Renal cortex interstitium (tissue), 11 donors: ENCODE results near the gene MYO7B. TPM values are rescaled to one million over a fixed set of nuclear protein-coding genes. Genes with fewer than 3 reads are reported as not detected.
"Not testable (repeated sequence)": the region's sequence is repeated elsewhere in the genome, so short reads cannot be mapped to it uniquely, and the experiment has no call there.

Experiments used
- DNase-seq, 11 donors: peaks; one replicate each; pipeline ENCODE4 v3.0.0-alpha.2; 2013; ENCODE audit warnings: low read depth in 9 of 11, low spot score in 4 of 11; ENCODE audit errors: extremely low read depth in 1 of 11
- polyA plus RNA-seq, 3 donors: library from polyadenylated mRNA; unstranded; fragments of 120-200 nt; gene quantifications; one replicate each; pipeline ENCODE4 v1.2.1, GENCODE V29; 2013; ENCODE audit not compliant: insufficient read length in 3 of 3

The MYO7B gene
- polyA plus RNA-seq, 3 donors, result 20.6 to 33.3 (median 22.2) TPM

DNA sequence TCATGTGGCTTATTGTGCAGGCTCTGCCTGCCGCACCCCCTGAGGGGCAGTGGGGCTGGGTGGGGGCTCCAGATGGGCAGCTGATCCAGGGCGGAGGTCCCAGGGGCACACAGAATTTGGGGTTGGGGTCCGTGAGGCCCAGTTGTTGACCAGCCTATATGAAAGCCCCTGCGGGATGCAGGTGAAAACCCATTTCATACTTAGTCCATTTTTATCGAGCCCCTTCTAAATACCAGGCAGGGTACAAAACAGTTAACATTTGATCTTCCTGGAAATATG is 30.6 kb downstream of the MYO7B start:
- no peak for DNase-seq

DNA sequence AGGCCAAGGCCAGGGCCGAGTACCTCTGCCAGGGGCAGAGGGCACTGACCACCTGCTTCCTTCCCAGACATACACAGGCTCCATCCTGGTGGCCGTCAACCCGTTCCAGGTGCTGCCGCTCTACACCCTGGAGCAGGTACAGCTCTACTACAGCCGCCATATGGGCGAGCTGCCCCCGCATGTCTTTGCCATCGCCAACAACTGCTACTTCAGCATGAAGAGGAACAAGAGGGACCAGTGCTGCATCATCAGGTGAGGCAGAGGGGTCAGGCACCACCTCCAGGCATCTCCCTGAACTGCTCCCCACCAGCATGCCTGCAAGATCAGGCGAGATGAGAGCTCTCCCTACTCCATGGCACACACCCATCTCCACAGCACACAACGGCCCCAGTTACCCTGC is 31.1 kb downstream of the MYO7B start:
- DNase-seq, result no peak

DNA sequence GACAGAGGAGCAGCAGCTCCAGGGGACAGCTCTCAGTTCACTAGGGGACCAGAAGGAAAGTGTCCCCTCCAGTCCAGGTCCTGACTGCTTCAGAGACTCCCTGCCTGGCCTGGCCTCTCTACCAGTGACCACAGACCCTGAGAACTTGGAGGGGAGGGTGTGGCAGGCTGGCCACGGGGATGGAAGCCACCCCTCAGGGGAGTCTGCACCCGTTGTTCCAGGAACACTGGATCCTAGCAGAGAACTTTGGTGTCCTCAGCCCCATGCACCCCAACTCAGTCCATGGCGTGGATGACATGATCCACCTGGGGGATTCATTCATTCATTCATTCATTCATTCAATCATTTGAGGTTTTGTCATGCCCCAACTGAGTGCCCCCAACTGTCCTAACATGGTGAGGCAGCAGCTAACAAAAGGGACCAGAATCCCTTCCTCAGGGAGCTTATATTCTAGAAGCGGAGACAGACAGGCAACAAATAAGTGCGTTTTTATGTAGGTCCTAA is 31.9 kb downstream of the MYO7B start:
- no peak for DNase-seq

DNA sequence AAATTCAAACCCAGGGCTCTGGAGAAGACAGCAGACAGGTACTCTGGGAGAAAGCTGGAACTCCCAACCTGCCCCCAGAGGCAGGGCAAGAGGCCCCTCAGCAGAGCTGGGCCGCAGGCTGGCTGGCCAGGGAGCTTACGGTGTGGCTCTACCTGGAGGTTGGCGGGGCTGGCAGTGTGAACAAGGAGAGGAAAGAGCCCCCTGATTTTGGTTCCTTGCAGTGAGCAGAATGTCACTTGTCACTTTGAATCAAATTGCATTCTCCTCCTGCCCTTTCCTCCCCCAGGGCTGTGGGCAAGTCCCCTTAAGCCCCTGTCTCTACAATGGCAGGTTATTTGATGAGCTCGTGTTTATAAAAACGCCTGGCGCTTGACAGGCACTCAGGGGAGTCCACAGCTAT is 32.6 kb downstream of the MYO7B start:
- DNase-seq, result no peak

DNA sequence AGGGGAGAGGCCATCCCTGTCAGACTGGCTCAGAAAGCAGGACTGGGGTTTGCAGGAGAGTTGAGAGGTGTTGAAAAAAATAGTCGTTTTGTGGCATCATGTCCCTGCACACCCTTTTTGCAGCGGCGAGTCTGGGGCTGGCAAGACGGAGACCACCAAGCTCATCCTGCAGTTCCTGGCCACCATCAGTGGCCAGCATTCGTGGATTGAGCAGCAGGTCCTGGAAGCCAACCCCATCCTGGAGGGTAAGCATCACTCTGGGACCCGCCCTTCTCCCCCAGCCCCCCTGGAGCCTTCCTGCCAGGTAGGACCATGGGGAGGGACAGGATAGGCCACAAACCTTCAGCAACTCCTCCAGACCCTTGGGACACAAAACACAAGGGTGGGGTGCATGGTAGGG is 34.2 kb downstream of the MYO7B start:
- DNase-seq, result no peak

DNA sequence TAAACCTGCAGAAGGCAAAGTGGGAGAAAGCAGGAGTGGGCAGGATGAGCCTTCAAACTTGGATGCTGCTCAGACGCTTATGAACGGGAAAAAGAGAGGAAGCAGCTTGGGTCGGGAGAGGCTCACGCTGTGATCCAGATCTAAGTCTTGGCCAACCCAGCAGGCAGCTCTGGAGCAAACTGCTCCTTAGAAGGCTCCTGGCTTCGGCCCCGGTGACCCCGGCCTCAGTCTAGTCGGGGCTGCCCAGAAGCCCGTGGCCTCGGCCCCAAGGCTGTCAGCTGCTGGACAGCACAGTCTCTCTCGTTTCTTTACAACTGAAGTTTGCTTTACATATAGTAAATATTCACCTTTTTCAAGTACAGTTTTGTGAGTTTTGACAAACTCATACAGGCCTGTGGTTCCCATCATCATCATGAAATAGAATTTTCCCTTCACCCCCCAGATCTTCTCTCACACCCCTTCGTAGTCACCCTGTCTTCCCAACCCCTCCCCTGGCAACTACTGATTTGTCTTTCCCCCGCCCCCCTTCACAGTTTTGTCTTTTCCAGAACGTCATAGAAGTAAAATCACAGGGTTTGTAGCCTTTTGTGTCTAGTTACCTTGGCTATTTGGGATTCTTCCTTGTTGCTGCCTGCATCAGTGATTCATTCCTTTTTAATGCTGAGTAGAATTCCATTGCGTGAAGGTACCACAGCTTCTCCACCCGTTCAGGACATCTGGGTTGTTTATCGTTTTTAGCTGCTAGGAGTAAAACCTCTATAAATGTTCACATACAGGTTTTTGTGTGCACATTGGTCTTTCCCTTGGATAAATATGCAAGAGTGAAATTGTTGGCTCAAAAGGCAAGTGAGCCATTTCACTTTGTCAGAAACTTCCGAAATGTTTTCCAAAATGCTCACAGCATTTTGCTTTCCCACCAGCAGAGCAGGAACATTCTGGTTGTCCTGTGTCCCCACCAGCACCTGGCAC is 35.1 kb downstream of the MYO7B start:
- no peak for DNase-seq

DNA sequence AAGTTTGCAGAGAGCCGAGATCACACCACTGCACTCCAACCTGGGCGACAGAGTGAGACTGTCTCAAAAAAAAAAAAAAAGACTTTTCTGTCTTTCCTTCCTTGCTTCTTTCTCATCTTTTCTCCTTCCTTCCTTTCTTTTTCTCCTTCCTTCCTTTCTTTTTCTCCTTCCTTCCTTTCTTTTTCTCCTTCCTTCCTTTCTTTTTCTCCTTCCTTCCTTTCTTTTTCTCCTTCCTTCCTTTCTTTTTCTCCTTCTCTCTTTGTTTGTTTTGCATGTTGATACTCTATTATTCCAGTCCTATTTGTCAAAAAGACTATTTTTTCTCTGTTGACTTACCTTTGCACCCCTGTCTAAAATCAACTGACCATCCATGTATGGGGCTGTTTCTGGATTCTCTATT is 36.9 kb downstream of the MYO7B start:
- not testable (repeated sequence) for DNase-seq

DNA sequence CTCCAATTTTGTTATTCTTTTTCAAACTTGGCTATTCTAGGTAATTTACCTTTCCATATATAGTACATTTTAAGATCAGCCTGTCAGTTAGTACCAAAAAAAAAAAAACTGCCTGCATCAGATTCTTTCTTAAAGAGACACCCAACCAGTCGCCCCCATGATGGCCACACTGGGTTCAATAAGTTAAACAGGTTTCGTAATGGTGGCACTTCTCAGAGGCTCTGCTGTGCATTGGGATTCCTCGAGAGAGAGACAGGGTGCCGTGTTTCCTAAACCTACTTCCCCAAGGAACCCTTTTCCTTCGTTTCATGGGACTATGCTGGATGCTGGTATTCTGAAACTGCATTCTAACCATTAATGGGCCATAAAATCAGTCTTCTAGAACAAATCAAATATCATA is 37.4 kb downstream of the MYO7B start:
- DNase-seq, result no peak

DNA sequence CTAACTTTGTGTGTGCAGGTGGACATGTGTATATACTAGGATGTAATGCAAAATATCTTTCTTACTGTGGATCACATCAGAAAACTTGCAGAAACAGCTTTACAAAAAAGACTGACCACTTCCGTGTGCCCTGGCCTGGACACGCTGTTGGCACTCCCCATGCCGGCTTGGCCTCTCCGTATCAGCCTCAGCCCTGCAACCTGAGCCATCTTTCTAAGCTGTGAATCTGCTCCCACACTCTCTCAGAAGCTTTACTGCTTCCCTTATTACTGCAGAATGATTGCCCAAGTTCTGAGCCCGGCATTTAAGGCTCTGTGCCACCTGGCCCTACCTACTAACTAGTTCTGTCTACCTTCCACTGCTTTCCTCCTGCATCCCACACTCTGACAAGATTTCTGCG is 37.8 kb downstream of the MYO7B start:
- no peak for DNase-seq

DNA sequence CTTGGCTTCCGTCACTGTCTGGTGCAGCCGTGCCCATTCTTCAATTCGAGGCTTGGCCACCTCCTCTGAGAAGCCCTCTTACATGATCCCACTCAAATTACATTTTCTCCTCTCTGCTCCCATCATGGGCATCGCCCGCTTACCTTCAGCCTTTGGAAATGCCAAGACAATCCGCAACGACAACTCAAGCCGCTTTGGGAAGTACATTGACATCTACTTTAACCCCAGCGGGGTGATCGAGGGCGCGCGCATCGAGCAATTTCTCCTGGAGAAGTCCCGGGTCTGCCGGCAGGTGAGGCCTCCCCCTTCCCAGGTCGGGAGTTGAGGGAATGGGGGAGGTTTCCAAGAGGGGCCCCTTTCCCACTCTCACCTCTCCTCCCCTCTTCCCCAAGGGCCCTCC is 38.3 kb downstream of the MYO7B start:
- DNase-seq, result no peak

DNA sequence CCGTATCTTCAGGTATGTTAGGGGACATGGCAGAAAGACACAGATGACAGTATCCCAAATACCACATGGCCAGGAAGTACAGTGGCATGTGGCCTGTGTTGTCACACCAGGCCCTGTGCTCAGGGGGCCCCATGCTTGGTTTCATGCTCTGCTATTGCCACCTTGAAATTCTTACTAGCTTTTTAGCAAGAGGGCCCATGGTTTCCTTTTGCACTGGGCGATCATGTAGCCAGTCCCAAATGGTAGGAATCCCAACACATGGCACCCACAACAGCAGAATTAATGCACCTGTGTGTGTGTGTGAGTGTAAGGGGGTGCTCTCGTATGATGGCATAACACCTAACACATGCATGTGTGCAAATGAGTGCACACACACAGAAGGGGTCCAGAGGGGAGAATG is 39.2 kb downstream of the MYO7B start:
- no peak for DNase-seq

DNA sequence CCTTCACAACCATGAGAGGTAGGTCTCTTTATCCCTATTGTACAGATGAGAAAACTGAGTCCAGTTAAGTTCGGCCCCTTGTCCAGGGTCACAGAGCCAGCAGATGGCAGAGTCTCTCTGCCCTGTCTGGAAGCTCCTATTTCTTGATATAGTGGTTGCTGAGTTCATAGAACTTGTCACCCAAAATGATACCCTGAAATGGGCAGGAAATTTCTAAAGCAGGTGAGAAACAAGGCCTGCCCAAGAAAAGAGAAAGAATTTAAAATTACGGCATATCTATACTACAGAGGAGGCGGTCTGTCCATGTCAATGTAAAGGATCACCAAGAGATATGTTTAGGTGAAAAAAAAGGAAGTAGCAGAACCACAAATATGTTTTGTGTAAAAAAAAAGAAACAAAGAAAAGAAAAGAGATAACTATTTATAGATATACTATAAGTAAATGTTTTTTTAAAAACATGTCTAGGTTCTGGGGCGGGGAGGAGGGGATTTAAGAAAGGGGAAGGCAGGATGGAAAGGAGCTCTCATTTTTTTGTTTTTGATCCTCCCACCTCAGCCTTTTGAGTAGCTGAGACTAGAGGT is 39.8 kb downstream of the MYO7B start:
- DNase-seq, result no peak

DNA sequence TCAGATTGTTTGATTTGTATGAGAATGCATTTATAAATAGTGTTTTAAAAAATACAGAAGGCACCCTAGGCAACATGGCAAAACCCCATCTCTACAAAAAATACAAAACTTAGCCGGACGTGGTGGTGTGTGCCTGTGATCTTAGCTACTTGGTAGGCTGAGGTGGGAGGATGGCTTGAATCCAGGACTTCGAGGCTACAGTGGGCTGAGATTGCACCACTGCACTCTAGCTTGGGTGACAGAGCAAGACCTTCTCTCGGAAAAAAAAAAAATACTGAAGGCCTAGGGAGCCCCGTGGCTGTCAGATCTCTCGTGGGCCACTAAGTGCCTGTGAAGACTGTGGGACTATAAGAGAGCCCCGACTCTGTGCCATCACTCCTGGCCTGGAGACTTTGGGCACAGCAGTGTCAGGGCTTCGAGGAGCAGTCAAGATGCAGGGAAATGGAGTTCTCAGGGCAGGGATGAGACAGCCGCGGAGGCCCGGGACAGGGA is 40.5 kb downstream of the MYO7B start:
- no peak for DNase-seq

DNA sequence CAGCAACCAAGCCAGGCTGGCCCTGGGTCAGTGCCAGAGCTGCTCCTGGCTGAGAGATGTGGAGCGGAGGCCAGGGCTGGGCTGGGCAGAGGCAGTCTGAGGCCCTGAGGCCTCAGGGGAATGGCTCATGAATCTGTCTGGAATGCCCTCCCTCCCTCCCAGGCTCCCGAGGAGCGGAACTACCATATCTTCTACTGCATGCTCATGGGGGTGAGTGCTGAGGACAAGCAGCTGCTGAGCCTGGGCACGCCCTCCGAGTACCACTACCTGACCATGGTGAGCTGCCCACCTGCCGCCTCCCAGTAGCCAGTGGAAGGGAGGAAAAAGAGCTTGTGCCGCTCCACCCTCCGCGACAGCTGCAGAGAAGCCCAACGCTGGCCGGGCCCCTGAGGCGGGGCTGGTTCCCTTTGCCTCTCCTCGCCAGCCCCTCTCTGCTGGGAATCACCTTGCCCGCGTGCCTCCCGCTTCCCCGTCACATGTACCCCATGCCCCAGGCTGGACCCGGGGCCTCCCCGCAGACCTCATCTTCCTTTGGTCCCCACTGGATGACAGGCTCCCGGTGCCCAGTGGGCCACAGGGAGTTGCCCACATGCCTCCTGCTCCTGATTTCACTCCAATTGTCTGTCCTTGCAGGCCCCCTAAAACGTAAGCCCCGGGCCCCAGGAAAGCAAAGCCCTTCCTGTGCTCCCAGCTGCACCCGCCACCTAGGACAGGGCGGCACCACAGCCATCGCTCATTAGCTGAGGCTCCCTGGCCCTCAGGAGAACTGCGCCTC is 41.1 kb downstream of the MYO7B start:
- peak in 2 of 11 donors; percentile 12 to 17 for DNase-seq

DNA sequence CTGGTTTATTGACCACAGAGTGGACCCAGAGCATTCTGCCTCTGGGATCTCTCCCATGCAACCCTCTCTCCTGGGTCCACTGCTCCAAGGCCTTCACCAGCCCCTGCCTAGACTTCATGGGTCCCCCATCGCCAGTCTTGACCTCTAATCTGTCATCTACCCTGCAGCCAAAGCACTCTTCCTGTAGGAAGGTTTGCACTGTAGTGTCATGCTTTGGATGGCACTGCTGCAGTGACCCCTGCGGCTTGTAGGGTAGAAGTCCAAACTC is 41.7 kb downstream of the MYO7B start:
- no peak for DNase-seq

DNA sequence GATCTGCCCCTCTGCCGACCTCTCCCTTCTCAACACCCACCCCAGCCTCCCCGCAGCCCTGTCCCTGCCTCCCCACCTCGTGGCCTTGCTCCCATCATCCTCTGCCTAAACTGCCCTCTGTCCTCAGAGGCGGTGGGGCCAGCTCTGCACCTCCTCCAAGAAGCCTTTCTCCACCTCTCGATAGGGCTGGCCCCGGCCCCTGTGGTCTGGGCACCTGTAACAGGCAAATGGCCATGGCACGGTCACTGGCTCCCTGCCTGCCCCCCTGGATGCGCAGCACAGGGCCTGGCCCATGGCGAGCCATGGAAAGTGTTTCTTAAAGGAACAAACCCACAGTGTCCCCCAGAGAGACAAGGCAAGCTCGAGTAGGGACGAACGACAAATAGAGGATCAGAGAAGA is 42.0 kb downstream of the MYO7B start:
- DNase-seq, result no peak

DNA sequence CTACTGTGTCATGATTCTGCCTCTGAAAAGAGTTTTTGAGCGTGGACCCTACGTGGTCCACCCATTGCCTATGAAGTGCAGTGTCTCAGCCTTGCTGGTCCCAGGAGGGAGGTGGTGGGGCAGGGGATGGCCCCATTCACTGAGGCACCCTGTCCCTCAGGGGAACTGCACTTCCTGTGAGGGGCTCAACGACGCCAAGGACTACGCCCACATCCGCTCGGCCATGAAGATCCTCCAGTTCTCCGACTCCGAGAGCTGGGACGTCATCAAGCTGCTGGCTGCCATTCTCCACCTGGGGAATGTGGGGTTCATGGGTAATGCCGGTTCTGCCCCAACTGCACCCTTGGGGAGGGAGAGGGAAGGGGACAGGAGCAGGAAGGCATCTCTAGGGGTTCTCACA is 42.5 kb downstream of the MYO7B start:
- DNase-seq, result no peak

DNA sequence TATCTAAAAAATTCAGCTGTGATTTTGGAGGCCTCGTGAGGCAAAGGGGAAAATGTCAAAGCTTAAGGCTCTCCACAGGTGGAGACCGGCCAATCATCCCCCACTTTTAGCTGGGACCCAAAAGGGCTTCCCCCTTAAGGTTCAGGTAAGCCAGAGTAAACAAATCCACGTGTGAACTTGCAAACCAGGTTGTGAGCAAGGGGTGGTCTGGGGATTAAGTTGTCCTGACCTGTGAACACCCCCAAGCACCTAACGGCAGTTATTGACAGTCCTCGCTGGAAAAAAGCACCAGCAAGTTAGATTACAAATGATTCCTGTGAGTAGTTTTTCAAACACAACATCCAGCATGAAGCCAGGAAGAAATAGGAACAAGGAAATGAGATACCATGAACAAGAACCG is 42.9 kb downstream of the MYO7B start:
- DNase-seq, result no peak

DNA sequence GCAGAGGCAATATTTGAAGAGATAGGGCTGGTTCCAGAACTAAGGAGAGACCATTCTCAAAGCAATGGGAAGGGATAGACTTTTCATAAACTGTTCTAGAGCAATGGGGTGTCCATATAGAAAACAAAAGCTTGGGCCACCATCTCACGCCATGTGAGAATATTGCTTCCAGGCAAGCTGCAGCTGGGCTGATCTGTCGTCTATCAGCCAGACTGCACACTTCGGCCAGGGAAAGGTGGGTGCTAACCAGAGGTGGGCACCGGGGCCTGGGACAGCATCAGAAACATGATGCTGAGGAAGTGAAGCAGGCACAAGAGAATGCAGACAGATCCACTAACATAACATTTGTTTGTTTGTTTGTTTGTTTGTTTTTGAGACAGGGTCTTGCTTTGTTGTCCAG is 43.7 kb downstream of the MYO7B start:
- no peak for DNase-seq
